Heart right ventricle (tissue), 16 donors: ENCODE measurements around the gene VIT. TPM values are rescaled to one million over a fixed set of nuclear protein-coding genes. Genes with fewer than 3 reads are reported as not detected.

Experiments
- ATAC-seq, 8 donors: fragments of 200-7000 bp; cut with Tn5 transposase; one replicate each; pipeline ENCODE4 v1.9.1; 2020; ENCODE audit warnings: mild to moderate bottlenecking in 8 of 8, moderate library complexity in 8 of 8, moderate number of reproducible peaks in 1 of 8
- DNase-seq, 2 donors: peaks; one replicate each; pipeline ENCODE4 v3.0.0-alpha.2; 2020
- H3K27ac ChIP-seq, 10 donors: fragments of 200-600 bp; sonication (generic) in 2 of 10; one replicate each; pipeline versions ENCODE4 v1.5.0 to v1.8.0; 2020 to 2022; ENCODE audit warnings: mild to moderate bottlenecking in 3 of 10
- H3K27me3 ChIP-seq, 7 donors: fragments of 200-600 bp; one replicate each; pipeline ENCODE4 v1.8.0; 2021 to 2022; ENCODE audit warnings: mild to moderate bottlenecking in 2 of 7
- H3K36me3 ChIP-seq, 9 donors: fragments of 200-600 bp; sonication (generic) in 1 of 9; one replicate each; pipeline versions ENCODE4 v1.5.0 to v1.8.0; 2020 to 2022; ENCODE audit warnings: mild to moderate bottlenecking in 2 of 9
- H3K4me1 ChIP-seq, 9 donors: fragments of 200-600 bp; sonication (generic) in 1 of 9; one replicate each; pipeline versions ENCODE4 v1.5.0 to v1.8.0; 2020 to 2022; ENCODE audit warnings: mild to moderate bottlenecking in 4 of 9
- H3K4me3 ChIP-seq, 10 donors: fragments of 200-600 bp; sonication (generic) in 2 of 10; one replicate each; pipeline versions ENCODE4 v1.5.0 to v1.8.0; 2020 to 2022; ENCODE audit warnings: mild to moderate bottlenecking in 7 of 10, moderate library complexity in 2 of 10
- H3K9me3 ChIP-seq, 11 donors: fragments of 200-600 bp in 10 of 11; sonication (generic) in 2 of 11; one replicate each; pipeline versions ENCODE4 v1.5.0 to v1.8.0; 2013 to 2022; ENCODE audit warnings: mild to moderate bottlenecking in 2 of 11, control low read depth in 1 of 11, moderate library complexity in 1 of 11
- WGBS, 2 donors: extraction: QIAGEN DNeasy Blood & Tissue Kit; methylation state at CpG; one replicate each; pipeline ENCODE4 v1.1.7; 2013; ENCODE audit warnings: inconsistent platforms in 1 of 2; 5-methylcytosine and 5-hydroxymethylcytosine counted together
- intact Hi-C, 10 donors: fragments of 100-400 bp; cut with DNase I; formaldehyde crosslinking; loops; one replicate each; pipeline versions ENCODE4 v1.11.1 to v1.14.2; 2022
- polyA plus RNA-seq, 2 donors: library from polyadenylated mRNA; stranded (reverse); fragments of 200-250 nt; gene quantifications; one replicate each; pipeline ENCODE4 v1.2.3, GENCODE V29; 2013
- total RNA-seq, 10 donors: library from RNA; stranded (reverse); fragmentation: NEBNext Ultra II Directional in 3 of 10; extraction: Animal tissue kit (Norgen Biotek cat#: 25700) in 3 of 10; gene quantifications; one replicate each; pipeline versions ENCODE4 v1.2.1 to v1.2.4, GENCODE V29; 2021 to 2023
- TF ChIP-seq, protein P1 (sequence below), 9 donors: fragments of 200-600 bp; sonication (generic) in 2 of 9; IDR thresholded peaks; one replicate each; pipeline versions ENCODE4 v1.5.0 to v1.8.0; 2021 to 2022; ENCODE audit warnings: antibody characterized with exemption in 9 of 9, mild to moderate bottlenecking in 5 of 9, moderate library complexity in 1 of 9
- donor health status: Arrhythmogenic right ventricular cardiomyopathy.
- donor health status: ischemic (EF 13 %, LVEDD 7.1; RV severe dilation, severe dysfunction).
- donor health status: healthy with polysubstance abuse.
- donor health status: DM: no; HTN: yes; CAD: no.
- donor health status: DM: no; HTN: no; CAD: no.
- donor health status: ischemic (EF 25% LVEDD 6.9; RV normal size, moderate dysfunction).
- donor health status: ischemic (EF 25% LVEDD 5.7; RV mildly dilated, moderate dysfunction).
- donor health status: healthy.
- donor health status: DM: yes; HTN: yes; CAD: no.
- donor health status: Ischemic cardiomyopathy.
- donor health status: ischemic (EF 35%, LVEDD 5.7; RV mildly dilated, moderate dysfunction).
- donor health status: nonischemic (EF 11% LVEDD 7.7; RV severe dilation, severe dysfunction).
- donor health status: DM: yes; HTN: yes; CAD: no.
- donor health status: PGD.
- donor health status: ischemic (EF 29% LVEDD 5.4; RV normal size, mild dysfunction).
- donor health status: nonischemic (EF 23%, LVEDD 6.1; RV moderate dilation, normal function).

The VIT gene
- total and polyA plus RNA-seq, 12 donors = 1.2 to 23.6 (median 4.7) TPM

DNA sequence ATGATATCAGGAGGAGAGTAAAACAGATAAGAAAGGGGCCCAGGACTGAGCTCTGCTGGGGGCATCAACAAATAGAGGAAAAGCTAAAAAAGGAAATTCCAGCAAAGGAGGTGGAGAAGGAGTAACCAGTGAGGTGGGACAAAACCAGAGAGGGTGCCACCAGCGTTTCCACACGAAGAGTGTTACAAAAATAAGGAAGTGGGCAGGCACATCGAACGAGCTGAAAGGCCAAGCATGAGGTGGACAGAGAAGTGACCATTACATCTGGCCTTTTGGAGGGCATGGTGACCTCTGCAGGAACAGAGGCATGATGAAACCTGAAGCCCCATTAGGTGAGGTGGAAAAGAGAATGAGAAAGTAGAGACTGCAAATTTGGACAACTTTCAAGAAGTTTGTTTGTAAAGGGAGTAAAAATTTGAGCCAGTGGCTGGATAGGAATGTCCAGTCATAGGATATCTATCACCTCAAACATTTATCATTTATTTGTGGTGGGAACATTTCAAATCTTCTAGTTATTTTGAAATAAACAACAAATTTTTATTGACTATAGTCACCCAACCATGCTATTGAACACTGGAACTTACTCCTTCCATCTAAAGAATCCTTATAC, 18.4 kb upstream of the VIT start:
- TF ChIP-seq, protein P1, sequence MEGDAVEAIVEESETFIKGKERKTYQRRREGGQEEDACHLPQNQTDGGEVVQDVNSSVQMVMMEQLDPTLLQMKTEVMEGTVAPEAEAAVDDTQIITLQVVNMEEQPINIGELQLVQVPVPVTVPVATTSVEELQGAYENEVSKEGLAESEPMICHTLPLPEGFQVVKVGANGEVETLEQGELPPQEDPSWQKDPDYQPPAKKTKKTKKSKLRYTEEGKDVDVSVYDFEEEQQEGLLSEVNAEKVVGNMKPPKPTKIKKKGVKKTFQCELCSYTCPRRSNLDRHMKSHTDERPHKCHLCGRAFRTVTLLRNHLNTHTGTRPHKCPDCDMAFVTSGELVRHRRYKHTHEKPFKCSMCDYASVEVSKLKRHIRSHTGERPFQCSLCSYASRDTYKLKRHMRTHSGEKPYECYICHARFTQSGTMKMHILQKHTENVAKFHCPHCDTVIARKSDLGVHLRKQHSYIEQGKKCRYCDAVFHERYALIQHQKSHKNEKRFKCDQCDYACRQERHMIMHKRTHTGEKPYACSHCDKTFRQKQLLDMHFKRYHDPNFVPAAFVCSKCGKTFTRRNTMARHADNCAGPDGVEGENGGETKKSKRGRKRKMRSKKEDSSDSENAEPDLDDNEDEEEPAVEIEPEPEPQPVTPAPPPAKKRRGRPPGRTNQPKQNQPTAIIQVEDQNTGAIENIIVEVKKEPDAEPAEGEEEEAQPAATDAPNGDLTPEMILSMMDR (IDR thresholded peaks at IDR 0.05) = no peak
- intact Hi-C loops = no loop called here
- Histone ChIP-seq H3K4me3 (no peak overlapping the region), H3K4me1 (peaks cover 0 to 10% (median 0%) of the 10 kb centered on the region in 9 donors), H3K27me3 (peaks cover 0 to 7% (median 0%) of the 10 kb centered on the region in 7 donors), H3K36me3 (no peaks in the 10 kb centered on the region), H3K9me3 (peaks cover 0 to 16% (median 0%) of the 10 kb centered on the region in 11 donors), H3K27ac (no peak overlapping the region)
- no peak for DNase-seq
- WGBS, 2 donors = 52 to 57% methylated on average over 4 of the region's 4 CpGs
- ATAC-seq = no peak

DNA sequence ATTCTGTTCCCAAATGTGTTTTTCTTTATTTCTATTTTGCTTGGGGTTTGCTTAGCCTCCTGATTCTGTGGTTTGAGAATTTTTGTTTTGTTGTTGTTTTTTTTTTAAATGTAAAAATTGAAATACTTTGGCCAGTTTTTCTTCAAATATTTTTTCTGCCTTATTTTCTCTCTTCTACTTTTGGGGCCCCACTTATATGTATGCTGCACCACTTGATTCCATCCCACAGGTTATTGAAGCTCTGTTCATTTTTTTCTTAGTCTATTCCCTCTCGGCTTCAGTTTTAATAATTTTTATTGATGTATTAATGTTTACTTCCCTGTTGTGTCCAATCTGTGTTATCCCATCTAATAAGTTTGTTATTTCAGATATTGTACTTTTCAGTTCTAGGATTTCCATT, 17.7 kb upstream of the VIT start:
- peaks cover 0 to 16% (median 0%) of the 10 kb centered on the region in 11 donors for H3K9me3 ChIP-seq
- H3K36me3 ChIP-seq = no peaks in the 10 kb centered on the region
- TF ChIP-seq, protein P1 (IDR thresholded peaks at IDR 0.05) = no peak
- DNase-seq (no peak), ATAC-seq (no peak)
- no peak overlapping the region for H3K4me3 ChIP-seq
- WGBS, 2 donors = 92 to 97% methylated on average over 1 of the region's 1 CpG
- no peak overlapping the region for H3K27ac ChIP-seq
- intact Hi-C loops = no loop called here
- H3K4me1 ChIP-seq = peaks cover 0 to 10% (median 0%) of the 10 kb centered on the region in 9 donors
- H3K27me3 ChIP-seq = peaks cover 0 to 7% (median 0%) of the 10 kb centered on the region in 7 donors

DNA sequence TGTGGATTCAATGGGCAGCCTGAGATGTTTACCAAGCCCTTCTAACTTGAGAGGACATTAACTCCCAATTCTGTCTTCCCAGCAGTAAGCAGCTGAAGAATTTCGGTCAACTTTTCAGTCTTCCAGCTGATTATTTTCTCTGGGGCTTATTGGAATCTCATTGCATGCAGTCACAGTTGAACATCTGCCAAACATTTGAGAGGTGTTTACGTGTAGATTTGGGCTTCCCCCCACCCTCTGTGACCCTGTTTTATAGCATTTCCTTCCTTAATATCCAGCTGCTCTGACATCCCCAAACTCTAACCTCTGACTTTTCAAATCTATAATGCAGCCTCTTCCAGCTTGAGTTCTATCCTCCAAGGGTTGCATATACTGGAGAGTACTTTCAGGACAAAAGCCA, 16.5 kb upstream of the VIT start:
- Histone ChIP-seq H3K4me1 (peaks cover 0 to 10% (median 0%) of the 10 kb centered on the region in 9 donors), H3K36me3 (no peaks in the 10 kb centered on the region), H3K27me3 (peaks cover 0 to 7% (median 0%) of the 10 kb centered on the region in 7 donors), H3K9me3 (peaks cover 0 to 16% (median 0%) of the 10 kb centered on the region in 11 donors), H3K4me3 (no peak overlapping the region), H3K27ac (no peak overlapping the region)
- no peak for DNase-seq
- no peak for ATAC-seq
- intact Hi-C loops = no loop called here
- WGBS, 2 donors = 22 to 23% methylated on average over 2 of the region's 2 CpGs
- TF ChIP-seq, protein P1 (IDR thresholded peaks at IDR 0.05) = no peak

GRCh38 chr2:36682562-36682961, 13.9 kb upstream of the VIT start:
- no peak overlapping the region for H3K4me3 ChIP-seq

More at GRCh38 chr2:36682562-36682961, 13.9 kb upstream of the VIT start:
- Histone ChIP-seq H3K27ac (no peak overlapping the region), H3K36me3 (no peaks in the 10 kb centered on the region), H3K9me3 (peaks cover 0 to 16% (median 0%) of the 10 kb centered on the region in 11 donors), H3K4me1 (peaks cover 0 to 5% (median 0%) of the 10 kb centered on the region in 9 donors), H3K27me3 (peaks cover 0 to 7% (median 0%) of the 10 kb centered on the region in 7 donors)
- TF ChIP-seq, protein P1 (IDR thresholded peaks at IDR 0.05) = no peak
- 64 to 67% methylated on average over 6 of the region's 6 CpGs for WGBS, 2 donors
- ATAC-seq (no peak), DNase-seq (no peak)
- intact Hi-C loops = no loop called here
